Trophoblast cell (in vitro differentiated cells and primary cell): Measurements from ENCODE around the gene ZMYND8.

Source experiments
- DNase-seq, 2 donors: peaks; one replicate each; pipeline ENCODE4 v3.0.0-alpha.2; 2016
- H2AFZ ChIP-seq: 2 replicates; pipeline ENCODE4 v1.6.1; 2013; ENCODE audit warnings: low read length, moderate library complexity, mild to moderate bottlenecking; ENCODE audit not compliant: insufficient read depth, poor library complexity
- H2AK5ac ChIP-seq: 2 replicates; pipeline ENCODE4 v1.6.1; 2013; ENCODE audit warnings: mild to moderate bottlenecking, low read length
- H2BK120ac ChIP-seq: 2 replicates; pipeline ENCODE4 v1.6.1; 2013; ENCODE audit warnings: low read length, mild to moderate bottlenecking, moderate library complexity; ENCODE audit not compliant: insufficient read depth, poor library complexity
- H2BK12ac ChIP-seq: 2 replicates; pipeline ENCODE4 v1.6.1; 2013; ENCODE audit warnings: mild to moderate bottlenecking, low read length, moderate library complexity
- H2BK5ac ChIP-seq: 2 replicates; pipeline ENCODE4 v1.6.1; 2013; ENCODE audit warnings: low read length, low read depth, moderate library complexity, mild to moderate bottlenecking; ENCODE audit not compliant: poor library complexity
- H3K14ac ChIP-seq: 2 replicates; pipeline ENCODE4 v1.6.1; 2013; ENCODE audit warnings: mild to moderate bottlenecking, low read length
- H3K18ac ChIP-seq: 2 replicates; pipeline ENCODE4 v1.6.1; 2013; ENCODE audit warnings: mild to moderate bottlenecking, low read length
- H3K23ac ChIP-seq: 2 replicates; pipeline ENCODE4 v1.6.1; 2013; ENCODE audit warnings: low read length
- H3K27ac ChIP-seq: 2 replicates; pipeline ENCODE4 v1.5.1; 2013; ENCODE audit warnings: low read depth, mild to moderate bottlenecking, inconsistent platforms, low read length, moderate library complexity
- H3K27me3 ChIP-seq: 2 replicates; pipeline ENCODE4 v1.6.1; 2013; ENCODE audit warnings: inconsistent platforms, mild to moderate bottlenecking, low read length, moderate library complexity; ENCODE audit not compliant: insufficient read depth
- H3K36me3 ChIP-seq, 2 experiments: 1 replicate in 1 of 2; 2 replicates in 1 of 2; pipeline ENCODE4 v1.6.1; 2013; ENCODE audit warnings: low read length in 2 of 2, mild to moderate bottlenecking in 2 of 2, moderate library complexity in 1 of 2; ENCODE audit not compliant: insufficient read depth in 2 of 2, control insufficient read depth in 1 of 2
- H3K4ac ChIP-seq: 2 replicates; pipeline ENCODE4 v1.6.1; 2013; ENCODE audit warnings: low read depth, mild to moderate bottlenecking, low read length, moderate library complexity
- H3K4me1 ChIP-seq, 2 experiments: 1 replicate in 1 of 2; 2 replicates in 1 of 2; pipeline ENCODE4 v1.6.1; 2013; ENCODE audit warnings: low read length in 2 of 2, mild to moderate bottlenecking in 2 of 2, moderate library complexity in 1 of 2; ENCODE audit not compliant: insufficient read depth in 2 of 2, control insufficient read depth in 1 of 2
- H3K4me2 ChIP-seq: 2 replicates; pipeline ENCODE4 v1.6.1; 2013; ENCODE audit warnings: inconsistent platforms, mild to moderate bottlenecking, low read length, moderate library complexity
- H3K4me3 ChIP-seq: 2 replicates; pipeline ENCODE4 v1.5.1; 2013; ENCODE audit warnings: mild to moderate bottlenecking, low read depth, low read length, inconsistent platforms
- H3K79me1 ChIP-seq: one replicate; pipeline ENCODE4 v1.6.1; 2013; ENCODE audit warnings: low read length
- H3K79me2 ChIP-seq: 2 replicates; pipeline ENCODE4 v1.6.1; 2013; ENCODE audit warnings: low read length, mild to moderate bottlenecking; ENCODE audit not compliant: control insufficient read depth, insufficient read depth, poor library complexity
- H3K9ac ChIP-seq: 2 replicates; pipeline ENCODE4 v1.6.1; 2013; ENCODE audit warnings: mild to moderate bottlenecking, low read length
- H3K9me3 ChIP-seq: 2 replicates; pipeline ENCODE4 v1.6.1; 2013; ENCODE audit warnings: low read depth, mild to moderate bottlenecking, control low read depth, inconsistent platforms, low read length; ENCODE audit not compliant: insufficient read depth
- H4K12ac ChIP-seq: 2 replicates; pipeline ENCODE4 v1.6.1; 2013; ENCODE audit warnings: low read depth, mild to moderate bottlenecking, low read length, moderate library complexity
- H4K8ac ChIP-seq: 2 replicates; pipeline ENCODE4 v1.6.1; 2013; ENCODE audit warnings: low read depth, mild to moderate bottlenecking, low read length, moderate library complexity
- H4K91ac ChIP-seq: one replicate; pipeline ENCODE4 v1.6.1; 2013; ENCODE audit warnings: low read depth, mild to moderate bottlenecking, low read length, moderate library complexity
- WGBS: extraction: QIAGEN DNeasy Blood & Tissue Kit; methylation state at CpG from one replicate; pipeline ENCODE4 v1.1.7; 2013; ENCODE audit warnings: missing lambda C conversion rate; ENCODE audit not compliant: insufficient read length, insufficient coverage; ENCODE audit errors: extremely low coverage; 5-methylcytosine and 5-hydroxymethylcytosine counted together

The ZMYND8 gene

GRCh38 chr20:47286681-47287080 lies 69.8 kb downstream of the ZMYND8 start:
- no peak overlapping the region for H3K14ac ChIP-seq
- no peak overlapping the region for H3K4ac ChIP-seq
- H3K79me1 ChIP-seq: no peaks in the 10 kb centered on the region
- no peaks in the 10 kb centered on the region for H3K4me1 ChIP-seq
- H3K9me3 ChIP-seq: no peaks in the 10 kb centered on the region
- no peak for DNase-seq
- no peak overlapping the region for H3K18ac ChIP-seq
- H2AK5ac ChIP-seq: no peak overlapping the region
- H4K8ac ChIP-seq: no peak overlapping the region
- peaks cover 19 to 45% of the 10 kb centered on the region in 2 experiments for H3K36me3 ChIP-seq
- H4K91ac ChIP-seq: no peak overlapping the region
- no peak overlapping the region for H2BK120ac ChIP-seq
- H4K12ac ChIP-seq: no peak overlapping the region
- no peak overlapping the region for H3K9ac ChIP-seq
- no peak overlapping the region for H2BK12ac ChIP-seq
- no CpG with 5 or more reads among the region's 5 CpGs for WGBS
- no peak overlapping the region for H3K4me3 ChIP-seq
- H3K27me3 ChIP-seq: no peaks in the 10 kb centered on the region
- H3K27ac ChIP-seq: no peak overlapping the region
- H3K23ac ChIP-seq: no peak overlapping the region
- no peak overlapping the region for H2AFZ ChIP-seq
- no peaks in the 10 kb centered on the region for H3K79me2 ChIP-seq
- no peak overlapping the region for H3K4me2 ChIP-seq
- H2BK5ac ChIP-seq: no peak overlapping the region

- H2AFZ ChIP-seq: no peak overlapping the region
- no peak overlapping the region for H3K14ac ChIP-seq
- no peak overlapping the region for H3K27ac ChIP-seq
- H4K12ac ChIP-seq: no peak overlapping the region
- H2BK5ac ChIP-seq: no peak overlapping the region
- H3K36me3 ChIP-seq: peaks cover 27 to 53% of the 10 kb centered on the region in 2 experiments
- no peaks in the 10 kb centered on the region for H3K4me1 ChIP-seq
- H3K9me3 ChIP-seq: no peaks in the 10 kb centered on the region
- H2BK120ac ChIP-seq: no peak overlapping the region
- no peak overlapping the region for H4K91ac ChIP-seq
- no peak overlapping the region for H3K4me3 ChIP-seq
- H2BK12ac ChIP-seq: no peak overlapping the region
- H3K79me1 ChIP-seq: no peaks in the 10 kb centered on the region
- no CpG with 5 or more reads among the region's 4 CpGs for WGBS
- no peak overlapping the region for H4K8ac ChIP-seq
- no peak overlapping the region for H3K4me2 ChIP-seq
- no peak overlapping the region for H3K4ac ChIP-seq
- H3K18ac ChIP-seq: no peak overlapping the region
- DNase-seq: no peak
- H3K9ac ChIP-seq: no peak overlapping the region
- no peaks in the 10 kb centered on the region for H3K27me3 ChIP-seq
- no peaks in the 10 kb centered on the region for H3K79me2 ChIP-seq
- no peak overlapping the region for H3K23ac ChIP-seq
- no peak overlapping the region for H2AK5ac ChIP-seq
Measured at GRCh38 chr20:47285189-47285588, 71.3 kb downstream of the ZMYND8 start.

- Histone ChIP-seq H3K4ac (no peak overlapping the region), H3K9ac (no peak overlapping the region), H4K91ac (no peak overlapping the region), H3K27ac (no peak overlapping the region), H2AK5ac (no peak overlapping the region), H3K9me3 (no peaks in the 10 kb centered on the region), H2AFZ (no peak overlapping the region), H3K36me3 (peaks cover 32 to 56% of the 10 kb centered on the region in 2 experiments), H3K23ac (no peak overlapping the region), H3K27me3 (no peaks in the 10 kb centered on the region), H3K79me1 (no peaks in the 10 kb centered on the region), H3K4me2 (no peak overlapping the region), H2BK120ac (no peak overlapping the region), H3K4me3 (no peak overlapping the region), H4K12ac (no peak overlapping the region), H2BK12ac (no peak overlapping the region), H3K79me2 (no peaks in the 10 kb centered on the region), H2BK5ac (no peak overlapping the region), H3K18ac (no peak overlapping the region), H3K4me1 (no peaks in the 10 kb centered on the region), H3K14ac (no peak overlapping the region), H4K8ac (no peak overlapping the region)
- no CpG with 5 or more reads among the region's 5 CpGs for WGBS
- DNase-seq: no peak
Measured at GRCh38 chr20:47284373-47284772, 72.1 kb downstream of the ZMYND8 start.

GRCh38 chr20:47283411-47283810 lies 73.1 kb downstream of the ZMYND8 start:
- H4K8ac ChIP-seq: no peak overlapping the region
- H2BK5ac ChIP-seq: no peak overlapping the region
- no peak overlapping the region for H3K14ac ChIP-seq
- no CpG with 5 or more reads among the region's 3 CpGs for WGBS
- no peak overlapping the region for H4K12ac ChIP-seq
- H3K9ac ChIP-seq: no peak overlapping the region
- peaks cover 0 to 2% of the 10 kb centered on the region in 2 experiments for H3K4me1 ChIP-seq
- H2AFZ ChIP-seq: no peak overlapping the region
- peak in 1 of 2 donors; percentile 60 for DNase-seq
- no peak overlapping the region for H2BK12ac ChIP-seq
- no peaks in the 10 kb centered on the region for H3K27me3 ChIP-seq
- no peak overlapping the region for H3K18ac ChIP-seq
- no peak overlapping the region for H3K4ac ChIP-seq
- H2BK120ac ChIP-seq: no peak overlapping the region
- no peak overlapping the region for H3K23ac ChIP-seq
- no peak overlapping the region for H4K91ac ChIP-seq
- H3K79me1 ChIP-seq: no peaks in the 10 kb centered on the region
- peaks cover 32 to 60% of the 10 kb centered on the region in 2 experiments for H3K36me3 ChIP-seq
- no peaks in the 10 kb centered on the region for H3K79me2 ChIP-seq
- no peak overlapping the region for H3K4me3 ChIP-seq
- H3K27ac ChIP-seq: no peak overlapping the region
- H3K4me2 ChIP-seq: no peak overlapping the region
- no peak overlapping the region for H2AK5ac ChIP-seq
- H3K9me3 ChIP-seq: no peaks in the 10 kb centered on the region
